Endothelial cell of umbilical vein (primary cell): Measurements from ENCODE around the gene AMPH. TPM values are rescaled to one million over a fixed set of nuclear protein-coding genes. Genes with fewer than 3 reads are reported as not detected.

Experiments used
- BruUV-seq: library from RNA; stranded (reverse); fragments of 400-500 nt; replicated peaks from 2 replicates; lab custom pipeline; 2021; lab: Mats Ljungman, UMichigan
- CTCF ChIA-PET: fragments of 300-600, 350-600 bp; sonication (Branson Sonifier 250); formaldehyde crosslinking; loops from one replicate; lab custom pipeline; 2021; ENCODE audit warnings: antibody characterized with exemption, inconsistent platforms; lab: Charles Lee
- POLR2A ChIA-PET: fragments of 300-600, 350-600 bp; sonication (Branson Sonifier 250); formaldehyde crosslinking; loops from one replicate; lab custom pipeline; 2021; ENCODE audit warnings: antibody characterized with exemption, inconsistent platforms; lab: Charles Lee
- DNase-seq: peaks from one replicate; pipeline ENCODE4 v3.0.0-alpha.2; 2011; ENCODE audit warnings: low read depth, low spot score
- FAIRE-seq: peaks from 2 replicates; lab custom pipeline; 2011; peaks lifted over from hg19 to GRCh38; lab: Jason Lieb, UNC
- H2AFZ ChIP-seq: 2 replicates; pipeline ENCODE4 v1.6.0; 2012; ENCODE audit warnings: low read depth, low read length, control low read depth, inconsistent platforms
- H3K27ac ChIP-seq: 2 replicates; pipeline ENCODE4 v1.5.1; 2011; ENCODE audit warnings: low read depth, mild to moderate bottlenecking, control low read depth, low read length, moderate library complexity; ENCODE audit not compliant: insufficient read depth
- H3K27me3 ChIP-seq, 2 experiments: 2 replicates each; pipeline versions ENCODE4 v1.6.0 to v1.6.1; 2011; ENCODE audit warnings: low read length in 2 of 2, mixed read lengths in 1 of 2; ENCODE audit not compliant: control insufficient read depth in 2 of 2, insufficient read depth in 2 of 2
- H3K36me3 ChIP-seq, 2 experiments: 2 replicates in 1 of 2; 3 replicates in 1 of 2; pipeline ENCODE4 v1.5.1; 2011; ENCODE audit warnings: low read length in 2 of 2, mild to moderate bottlenecking in 1 of 2, moderate library complexity in 1 of 2; ENCODE audit not compliant: control insufficient read depth in 2 of 2, insufficient read depth in 2 of 2; ENCODE audit errors: extremely low read depth in 1 of 2
- H3K4me1 ChIP-seq: 3 replicates; pipeline ENCODE4 v1.5.1; 2011; ENCODE audit warnings: mild to moderate bottlenecking, low read length; ENCODE audit not compliant: control insufficient read depth, insufficient read depth; ENCODE audit errors: extremely low read depth
- H3K4me2 ChIP-seq: 2 replicates; pipeline ENCODE4 v1.6.1; 2011; ENCODE audit warnings: low read length, control low read depth, mixed read lengths; ENCODE audit not compliant: insufficient read depth
- H3K4me3 ChIP-seq, 3 experiments: fragments of 200-600 bp in 1 of 3; sonication (generic), shearing (Covaris generic) in 1 of 3; replicated peaks in 1 of 3; 2 replicates each; pipeline ENCODE4 v1.5.1; 2011 to 2016; ENCODE audit warnings: control low read depth in 3 of 3, low read length in 3 of 3, mild to moderate bottlenecking in 2 of 3, inconsistent platforms in 1 of 3, low read depth in 1 of 3, moderate library complexity in 1 of 3; ENCODE audit not compliant: insufficient read depth in 1 of 3
- H3K79me2 ChIP-seq: 2 replicates; pipeline ENCODE4 v1.6.0; 2012; ENCODE audit warnings: low read length, inconsistent platforms; ENCODE audit not compliant: control insufficient read depth, insufficient read depth
- H3K9ac ChIP-seq: replicated peaks from 2 replicates; pipeline ENCODE3; 2011; ENCODE audit warnings: low read length, control low read depth; ENCODE audit not compliant: insufficient read depth; ENCODE audit errors: extremely low read depth
- H3K9me1 ChIP-seq: replicated peaks from 3 replicates; pipeline ENCODE4 v1.6.0; 2011; ENCODE audit warnings: mild to moderate bottlenecking, low read length; ENCODE audit not compliant: control insufficient read depth, insufficient read depth; ENCODE audit errors: extremely low read depth
- H3K9me3 ChIP-seq: replicated peaks from 2 replicates; pipeline ENCODE4 v1.5.1; 2012; ENCODE audit warnings: low read length, inconsistent platforms; ENCODE audit not compliant: control insufficient read depth, insufficient read depth
- H4K20me1 ChIP-seq: replicated peaks from 2 replicates; pipeline ENCODE3; 2011; ENCODE audit warnings: mild to moderate bottlenecking, low read length; ENCODE audit not compliant: control insufficient read depth, insufficient read depth; ENCODE audit errors: extremely low read depth
- EZH2 ChIP-seq: IDR thresholded peaks from 2 replicates; pipeline ENCODE4 v1.6.1; 2012; ENCODE audit warnings: borderline replicate concordance, low read depth, mild to moderate bottlenecking, moderate library complexity, low read length, inconsistent platforms; ENCODE audit not compliant: severe bottlenecking
- FOS ChIP-seq: IDR thresholded peaks from 2 replicates; pipeline ENCODE4 v1.6.1; 2011; ENCODE audit warnings: mild to moderate bottlenecking, low read length, moderate library complexity, borderline replicate concordance; ENCODE audit not compliant: insufficient read depth
- GATA2 ChIP-seq: IDR thresholded peaks from 2 replicates; pipeline ENCODE4 v1.7.0; 2011; ENCODE audit warnings: low read depth, mild to moderate bottlenecking, moderate library complexity, mixed read lengths, low read length; ENCODE audit not compliant: insufficient read length, insufficient read depth
- JUN ChIP-seq: IDR thresholded peaks from 2 replicates; pipeline ENCODE4 v1.6.1; 2011; ENCODE audit warnings: borderline replicate concordance, low read depth; ENCODE audit not compliant: insufficient read length, insufficient read depth
- MYC ChIP-seq: IDR thresholded peaks from one replicate; pipeline ENCODE4 v1.6.1; 2011; ENCODE audit warnings: mild to moderate bottlenecking, low read depth, low read length
- POLR2A ChIP-seq: IDR thresholded peaks from 2 replicates; pipeline ENCODE4 v1.6.1; 2012; ENCODE audit warnings: low read depth, mild to moderate bottlenecking, control low read depth, low read length
- POLR2AphosphoS5 ChIP-seq: IDR thresholded peaks from 2 replicates; pipeline ENCODE4 v1.6.1; 2012; ENCODE audit warnings: low read depth, mild to moderate bottlenecking, control low read depth, low read length, moderate library complexity; ENCODE audit not compliant: insufficient read depth
- dilution Hi-C: fragments of 300-500 bp; cut with MboI; formaldehyde crosslinking; loops from one replicate; pipeline ENCODE4 v1.15.0; 2019; ENCODE audit warnings: low sequenced_read_pairs; ENCODE audit not compliant: extremely low pct_ligation_motif_present
- intact Hi-C: fragments of 100-400 bp; cut with micrococcal nuclease; formaldehyde crosslinking; loops from one replicate; pipeline ENCODE4 v1.10.0; 2022
- polyA plus RNA-seq, 4 experiments: library from polyadenylated mRNA; depleted of rRNA in 3 of 4; stranded (reverse) in 3 of 4; unstranded in 1 of 4; fragments of >200 nt; gene quantifications; 2 replicates each; pipeline versions ENCODE4 v1.2.1 to v1.2.3, GENCODE V29; 2011 to 2012; ENCODE audit warnings: missing spikeins in 1 of 4
- total RNA-seq: library from RNA; stranded (reverse); gene quantifications from 2 replicates; pipeline ENCODE4 v1.2.3, GENCODE V29; 2021
- TF ChIP-seq, protein P1 (sequence below): IDR thresholded peaks from 2 replicates; pipeline ENCODE4 v1.6.1; 2011; ENCODE audit not compliant: insufficient read depth, insufficient read length
- TF ChIP-seq, protein P2 (sequence below), 2 donors: IDR thresholded peaks; 1 replicate in 1 of 2; 2 replicates in 1 of 2; pipeline ENCODE4 v1.5.1; 2011; ENCODE audit warnings: low read length in 2 of 2, mild to moderate bottlenecking in 2 of 2, moderate library complexity in 2 of 2, control low read depth in 1 of 2, inconsistent platforms in 1 of 2, low read depth in 1 of 2; ENCODE audit not compliant: insufficient read depth in 1 of 2; ENCODE audit errors: extremely low read depth in 1 of 2

The AMPH gene
- total and polyA plus RNA-seq, 2 donors (not counting 3 experiments of a cell fraction or from before 2014, with no cell fraction given) = 5.2 to 9.2 TPM

DNA sequence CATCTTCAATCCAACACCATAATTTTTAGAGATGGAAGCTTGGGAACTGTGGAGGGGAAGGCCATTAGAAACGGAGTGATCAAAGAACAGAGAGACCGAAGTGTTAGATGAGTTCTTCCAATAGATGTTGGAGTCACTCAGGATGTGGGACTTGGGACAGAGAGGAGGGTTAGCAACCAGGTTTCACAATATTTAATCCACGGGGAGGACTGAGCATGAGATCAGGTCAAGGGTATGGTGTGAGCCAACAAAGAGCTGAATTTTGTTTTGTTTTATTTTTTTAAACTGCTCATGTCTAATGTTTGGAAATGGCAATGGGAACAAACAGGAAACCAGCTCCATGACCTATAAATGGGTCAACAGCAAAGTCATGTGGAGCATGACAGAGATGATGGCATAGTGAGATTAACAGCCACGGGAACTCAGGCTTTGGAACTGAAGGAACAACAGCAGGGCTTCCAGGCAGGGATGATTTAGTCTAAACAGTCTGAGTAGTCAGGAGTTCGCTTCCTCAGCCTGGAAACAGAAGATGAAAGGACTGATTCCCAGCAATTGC lies 38.9 kb upstream of the AMPH start:
- CTCF ChIA-PET = interaction anchor here (0.7 to 4.4 kb wide), 2 partner anchors 9 to 10 kb away, joined by 3 to 26 read pairs; no protein-coding TSS in a partner anchor
- H3K9me1 ChIP-seq = no peaks in the 10 kb centered on the region
- TF ChIP-seq POLR2A = no peak
- TF ChIP-seq MYC = no peak
- TF ChIP-seq EZH2 = no peak
- no peak for TF ChIP-seq FOS
- H3K9me3 ChIP-seq = no peaks in the 10 kb centered on the region
- H3K9ac ChIP-seq = no peak overlapping the region
- FAIRE-seq (no peak), DNase-seq (no peak)
- H3K27ac ChIP-seq = no peak overlapping the region
- H4K20me1 ChIP-seq = no peaks in the 10 kb centered on the region
- intact Hi-C loops (no loop called here), dilution Hi-C loops (no loop called here)
- no peak overlapping the region for H2AFZ ChIP-seq
- BruUV-seq = no TSS peak
- POLR2A ChIA-PET = no interaction called here
- no peak overlapping the region for H3K4me3 ChIP-seq
- no peaks in the 10 kb centered on the region for H3K27me3 ChIP-seq
- H3K36me3 ChIP-seq = no peaks in the 10 kb centered on the region
- no peak overlapping the region for H3K4me2 ChIP-seq
- H3K79me2 ChIP-seq = no peaks in the 10 kb centered on the region
- H3K4me1 ChIP-seq = peaks cover 4% of the 10 kb centered on the region

DNA sequence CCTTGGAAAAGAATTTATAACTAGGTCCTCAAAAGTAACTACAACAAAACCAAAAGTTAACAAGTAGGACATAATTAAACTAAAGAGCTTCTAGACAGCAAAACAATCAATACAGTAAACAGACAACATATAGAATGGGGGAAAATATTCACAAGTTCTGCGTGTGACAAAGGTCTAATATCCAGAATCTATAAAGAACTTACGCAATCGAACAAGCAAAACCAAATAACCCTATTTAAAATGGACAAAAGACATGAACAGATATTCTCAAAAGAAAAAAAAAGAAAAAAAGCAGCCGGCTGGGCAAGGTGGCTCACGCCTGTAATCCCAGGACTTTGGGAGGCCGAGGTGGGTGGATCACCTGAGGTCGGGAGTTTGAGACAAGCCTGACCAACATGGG lies 33.8 kb upstream of the AMPH start:
- no peak overlapping the region for H3K4me2 ChIP-seq
- no TSS peak for BruUV-seq
- no peaks in the 10 kb centered on the region for H3K79me2 ChIP-seq
- H2AFZ ChIP-seq = no peak overlapping the region
- dilution Hi-C loops (no loop called here), intact Hi-C loops (no loop called here)
- no peaks in the 10 kb centered on the region for H3K4me1 ChIP-seq
- H3K4me3 ChIP-seq = no peak overlapping the region
- ChIA-PET POLR2A (no interaction called here), CTCF (no interaction called here)
- H4K20me1 ChIP-seq = no peaks in the 10 kb centered on the region
- no peaks in the 10 kb centered on the region for H3K27me3 ChIP-seq
- no peak overlapping the region for H3K9ac ChIP-seq
- no peaks in the 10 kb centered on the region for H3K9me3 ChIP-seq
- TF ChIP-seq POLR2AphosphoS5 (no peak), GATA2 (no peak), FOS (no peak), EZH2 (no peak), MYC (no peak), POLR2A (no peak), JUN (no peak)
- TF ChIP-seq, protein P1, sequence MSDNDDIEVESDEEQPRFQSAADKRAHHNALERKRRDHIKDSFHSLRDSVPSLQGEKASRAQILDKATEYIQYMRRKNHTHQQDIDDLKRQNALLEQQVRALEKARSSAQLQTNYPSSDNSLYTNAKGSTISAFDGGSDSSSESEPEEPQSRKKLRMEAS = no peak
- TF ChIP-seq, protein P2, sequence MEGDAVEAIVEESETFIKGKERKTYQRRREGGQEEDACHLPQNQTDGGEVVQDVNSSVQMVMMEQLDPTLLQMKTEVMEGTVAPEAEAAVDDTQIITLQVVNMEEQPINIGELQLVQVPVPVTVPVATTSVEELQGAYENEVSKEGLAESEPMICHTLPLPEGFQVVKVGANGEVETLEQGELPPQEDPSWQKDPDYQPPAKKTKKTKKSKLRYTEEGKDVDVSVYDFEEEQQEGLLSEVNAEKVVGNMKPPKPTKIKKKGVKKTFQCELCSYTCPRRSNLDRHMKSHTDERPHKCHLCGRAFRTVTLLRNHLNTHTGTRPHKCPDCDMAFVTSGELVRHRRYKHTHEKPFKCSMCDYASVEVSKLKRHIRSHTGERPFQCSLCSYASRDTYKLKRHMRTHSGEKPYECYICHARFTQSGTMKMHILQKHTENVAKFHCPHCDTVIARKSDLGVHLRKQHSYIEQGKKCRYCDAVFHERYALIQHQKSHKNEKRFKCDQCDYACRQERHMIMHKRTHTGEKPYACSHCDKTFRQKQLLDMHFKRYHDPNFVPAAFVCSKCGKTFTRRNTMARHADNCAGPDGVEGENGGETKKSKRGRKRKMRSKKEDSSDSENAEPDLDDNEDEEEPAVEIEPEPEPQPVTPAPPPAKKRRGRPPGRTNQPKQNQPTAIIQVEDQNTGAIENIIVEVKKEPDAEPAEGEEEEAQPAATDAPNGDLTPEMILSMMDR (IDR thresholded peaks at IDR 0.05; ENCODE audit: extremely low read depth in 1 of 2, insufficient read depth in 1 of 2, low read depth in 1 of 2, low read length in 2 of 2) = no peak
- no peaks in the 10 kb centered on the region for H3K36me3 ChIP-seq
- no peak overlapping the region for H3K27ac ChIP-seq
- no peaks in the 10 kb centered on the region for H3K9me1 ChIP-seq
- DNase-seq = no peak
- no peak for FAIRE-seq
